Osteocyte (in vitro differentiated cells): ENCODE measurements around the gene RFX4. TPM values are rescaled to one million over a fixed set of nuclear protein-coding genes. Genes with fewer than 3 reads are reported as not detected.

ENCODE experiments used
- DNase-seq: peaks from one replicate; pipeline ENCODE4 v3.0.0; 2021; ENCODE audit warnings: mixed read lengths; ENCODE audit not compliant: unreplicated experiment; ENCODE audit errors: extremely low spot score
- H3K27ac Mint-ChIP-seq: one replicate; pipeline ENCODE4 v1.8.0; 2021; ENCODE audit warnings: mild to moderate bottlenecking, mixed read lengths; ENCODE audit not compliant: unreplicated experiment
- H3K27me3 Mint-ChIP-seq: one replicate; pipeline ENCODE4 v1.8.0; 2021; ENCODE audit warnings: mixed read lengths; ENCODE audit not compliant: unreplicated experiment
- H3K36me3 Mint-ChIP-seq: one replicate; pipeline ENCODE4 v1.8.0; 2021; ENCODE audit warnings: mixed read lengths; ENCODE audit not compliant: unreplicated experiment
- H3K4me1 Mint-ChIP-seq: one replicate; pipeline ENCODE4 v1.8.0; 2021; ENCODE audit warnings: mixed read lengths; ENCODE audit not compliant: unreplicated experiment
- H3K4me3 Mint-ChIP-seq: one replicate; pipeline ENCODE4 v1.8.0; 2021; ENCODE audit warnings: mild to moderate bottlenecking, moderate library complexity, mixed read lengths; ENCODE audit not compliant: unreplicated experiment
- H3K9me3 Mint-ChIP-seq: one replicate; pipeline ENCODE4 v1.8.0; 2021; ENCODE audit warnings: mixed read lengths; ENCODE audit not compliant: unreplicated experiment
- CTCF ChIP-seq: fragments of 200-600 bp; sonication (generic); IDR thresholded peaks from 2 replicates; pipeline ENCODE4 v1.5.0; 2021; ENCODE audit warnings: antibody characterized with exemption, mild to moderate bottlenecking, moderate library complexity
- total RNA-seq: library from RNA; stranded (reverse); gene quantifications from 2 replicates; pipeline ENCODE4 v1.2.1, GENCODE V29; 2021

Gene RFX4
- total RNA-seq, 1 donor from 2014 or later = not detected

DNA sequence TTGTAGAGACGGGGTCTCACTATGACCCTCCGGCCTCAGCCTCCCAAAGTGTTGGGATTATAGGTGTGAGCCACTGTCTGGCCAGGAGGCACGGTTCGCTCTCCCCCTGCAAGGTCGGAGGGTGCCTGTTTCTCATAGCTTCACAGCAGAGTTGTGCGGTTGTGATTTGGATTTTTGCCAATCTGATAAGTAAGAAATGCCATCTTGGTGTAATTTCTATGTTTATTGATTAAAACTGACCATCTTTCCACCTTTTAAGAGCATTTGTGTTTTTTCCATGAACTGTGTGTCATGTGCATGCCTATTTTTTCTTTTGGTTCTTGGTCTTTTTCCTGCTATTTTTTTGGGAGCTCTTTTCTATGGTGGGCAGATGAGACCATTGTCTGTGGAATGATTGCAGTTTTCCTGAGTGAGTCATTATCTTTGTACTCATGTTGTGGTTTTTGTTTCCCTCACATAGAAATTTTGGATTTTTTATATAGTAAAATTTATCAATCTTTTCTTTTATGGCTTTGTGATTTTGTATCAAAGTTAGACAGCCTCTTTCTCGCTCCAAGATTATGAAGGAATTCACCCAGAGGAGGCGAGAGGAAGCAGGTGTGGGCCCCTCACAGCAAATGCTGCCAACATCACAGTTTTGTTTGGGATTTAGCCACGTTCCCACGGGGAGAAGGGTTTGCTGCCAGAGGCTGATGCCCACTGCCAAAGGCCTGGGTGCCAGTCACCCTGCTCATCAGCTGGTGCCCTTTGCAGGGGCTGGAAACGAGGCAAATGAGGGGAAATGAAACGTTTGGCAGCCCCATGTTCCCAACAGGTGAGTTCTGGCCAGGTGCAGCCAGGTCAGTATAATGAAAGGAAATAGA, 47.2 kb downstream of the RFX4 start:
- TF ChIP-seq CTCF = no peak
- Mint-ChIP-seq H3K27ac (no peak overlapping the region), H3K9me3 (no peaks in the 10 kb centered on the region), H3K36me3 (no peaks in the 10 kb centered on the region), H3K27me3 (no peaks in the 10 kb centered on the region), H3K4me1 (peaks cover 8% of the 10 kb centered on the region), H3K4me3 (no peak overlapping the region)
- DNase-seq = no peak

DNA sequence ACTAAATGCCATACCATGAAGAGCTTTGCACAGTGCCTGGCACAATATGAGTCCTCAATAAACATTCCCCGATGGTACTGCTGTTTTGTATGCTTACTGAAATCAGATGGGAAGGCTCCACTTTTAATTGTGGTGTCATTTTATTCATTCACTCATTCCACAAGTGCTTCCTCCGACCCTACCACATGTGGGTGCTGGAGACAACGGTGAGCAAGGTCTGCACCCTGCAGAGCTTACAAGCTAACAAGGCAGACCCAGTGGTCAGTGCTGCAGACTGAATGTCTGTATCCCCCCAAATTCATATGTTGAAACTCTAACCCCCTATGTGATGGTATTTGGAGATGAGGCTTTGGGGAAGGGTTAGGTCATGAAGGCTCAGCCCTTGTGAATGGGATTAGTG, 48.3 kb downstream of the RFX4 start:
- no peaks in the 10 kb centered on the region for H3K9me3 Mint-ChIP-seq
- H3K36me3 Mint-ChIP-seq = no peaks in the 10 kb centered on the region
- H3K27me3 Mint-ChIP-seq = peaks cover 4% of the 10 kb centered on the region
- no peak overlapping the region for H3K4me3 Mint-ChIP-seq
- H3K4me1 Mint-ChIP-seq = peaks cover 8% of the 10 kb centered on the region
- no peak for DNase-seq
- no peak for TF ChIP-seq CTCF
- H3K27ac Mint-ChIP-seq = no peak overlapping the region

- Mint-ChIP-seq H3K27ac (no peak overlapping the region), H3K4me3 (no peak overlapping the region), H3K36me3 (no peaks in the 10 kb centered on the region), H3K9me3 (no peaks in the 10 kb centered on the region), H3K4me1 (peaks cover 8% of the 10 kb centered on the region), H3K27me3 (peaks cover 4% of the 10 kb centered on the region)
- DNase-seq = no peak
- no peak for TF ChIP-seq CTCF
Observed at GRCh38 chr12:106631797-106632196, 49.0 kb downstream of the RFX4 start.

DNA sequence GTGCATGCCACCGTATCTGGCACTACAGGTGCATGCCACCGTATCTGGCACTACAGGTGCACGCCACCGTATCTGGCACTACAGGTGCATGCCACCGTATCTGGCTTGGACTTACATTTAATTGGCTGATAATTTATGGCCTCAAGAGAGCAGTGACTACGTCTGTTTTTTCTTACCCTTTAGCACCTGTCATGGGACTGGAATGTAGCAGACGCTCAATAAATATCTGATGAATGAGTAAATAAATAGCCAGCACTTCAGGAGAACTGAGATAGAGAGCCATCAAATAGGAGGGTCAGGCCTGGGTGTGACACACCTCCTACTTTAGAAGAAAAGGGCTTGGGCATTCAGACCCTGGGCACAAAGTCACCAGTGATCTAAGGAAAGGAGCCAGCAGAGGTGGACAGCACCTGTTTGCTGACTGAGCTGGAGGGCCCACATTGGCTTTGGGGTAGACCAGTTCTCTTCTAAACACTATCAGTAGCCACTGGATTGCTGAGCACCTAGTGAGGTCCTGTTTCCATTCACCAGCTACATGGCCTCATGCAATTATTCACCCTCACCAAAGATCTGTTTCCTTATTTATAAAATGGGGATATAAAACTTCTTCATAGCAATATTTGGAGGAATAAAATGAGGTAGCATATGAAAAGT, 50.1 kb downstream of the RFX4 start:
- Mint-ChIP-seq H3K9me3 (no peaks in the 10 kb centered on the region), H3K4me1 (peaks cover 8% of the 10 kb centered on the region), H3K36me3 (no peaks in the 10 kb centered on the region), H3K27ac (no peak overlapping the region), H3K4me3 (no peak overlapping the region), H3K27me3 (peaks cover 4% of the 10 kb centered on the region)
- no peak for TF ChIP-seq CTCF
- no peak for DNase-seq

DNA sequence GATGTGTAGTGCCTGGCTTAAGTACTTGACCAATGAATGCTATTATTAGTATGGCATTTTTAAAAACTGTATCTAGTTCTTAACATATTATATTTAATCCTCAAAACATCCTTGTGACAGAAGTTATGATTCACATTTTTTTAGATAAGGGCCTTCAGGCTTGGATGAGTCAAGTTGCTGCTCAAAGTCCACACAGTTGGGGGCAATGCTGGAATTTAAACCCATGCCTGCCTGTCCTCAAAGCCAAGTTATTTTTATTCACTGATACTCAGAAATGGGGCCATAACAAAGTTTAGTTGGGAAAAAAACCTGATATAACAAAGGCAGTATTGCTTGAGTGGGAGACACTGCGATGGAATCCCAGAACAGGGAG, 50.6 kb downstream of the RFX4 start:
- Mint-ChIP-seq H3K36me3 (no peaks in the 10 kb centered on the region), H3K4me1 (peaks cover 8% of the 10 kb centered on the region), H3K9me3 (no peaks in the 10 kb centered on the region), H3K4me3 (no peak overlapping the region), H3K27me3 (peaks cover 4% of the 10 kb centered on the region), H3K27ac (no peak overlapping the region)
- no peak for TF ChIP-seq CTCF
- DNase-seq = no peak
